ENCODE results near the gene CACNA1B.

DNA sequence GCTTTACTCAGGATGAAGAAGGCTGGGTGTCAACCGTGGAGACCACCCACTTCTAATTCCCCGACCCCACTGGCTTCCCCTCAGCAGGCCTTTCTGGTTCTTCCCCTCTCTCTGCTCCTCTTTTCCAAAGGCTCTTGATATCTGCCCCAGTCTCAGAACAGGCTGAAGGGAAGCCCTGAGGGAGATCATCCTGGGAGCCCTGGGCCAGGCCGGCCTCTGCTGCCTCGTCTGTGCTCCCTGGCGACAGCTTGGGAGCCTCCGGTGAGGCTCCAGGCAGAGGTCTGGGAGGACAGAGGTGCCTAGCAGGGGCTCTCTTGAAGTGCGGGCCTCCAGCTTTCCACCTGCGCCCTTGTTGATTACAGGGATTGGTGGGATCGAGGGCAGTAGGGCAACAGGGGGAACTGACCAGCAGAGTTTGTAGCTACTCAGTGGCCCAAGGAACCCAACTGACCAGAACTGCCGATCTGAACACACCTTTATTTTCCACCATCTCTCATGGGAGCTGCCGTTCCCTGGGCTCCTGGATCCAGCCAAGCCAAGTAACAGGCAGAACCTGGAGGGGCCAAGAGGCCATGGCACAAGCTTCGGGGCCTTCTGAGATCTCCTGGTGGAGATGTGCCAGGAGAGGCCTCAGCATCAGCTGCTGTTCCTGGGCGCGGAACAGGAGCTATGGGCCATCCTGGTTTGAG lies 198.5 kb downstream of the CACNA1B start:
- TF ChIP-seq EP300 (IDR thresholded peaks at IDR 0.05): no peak
- TF ChIP-seq, protein P1, sequence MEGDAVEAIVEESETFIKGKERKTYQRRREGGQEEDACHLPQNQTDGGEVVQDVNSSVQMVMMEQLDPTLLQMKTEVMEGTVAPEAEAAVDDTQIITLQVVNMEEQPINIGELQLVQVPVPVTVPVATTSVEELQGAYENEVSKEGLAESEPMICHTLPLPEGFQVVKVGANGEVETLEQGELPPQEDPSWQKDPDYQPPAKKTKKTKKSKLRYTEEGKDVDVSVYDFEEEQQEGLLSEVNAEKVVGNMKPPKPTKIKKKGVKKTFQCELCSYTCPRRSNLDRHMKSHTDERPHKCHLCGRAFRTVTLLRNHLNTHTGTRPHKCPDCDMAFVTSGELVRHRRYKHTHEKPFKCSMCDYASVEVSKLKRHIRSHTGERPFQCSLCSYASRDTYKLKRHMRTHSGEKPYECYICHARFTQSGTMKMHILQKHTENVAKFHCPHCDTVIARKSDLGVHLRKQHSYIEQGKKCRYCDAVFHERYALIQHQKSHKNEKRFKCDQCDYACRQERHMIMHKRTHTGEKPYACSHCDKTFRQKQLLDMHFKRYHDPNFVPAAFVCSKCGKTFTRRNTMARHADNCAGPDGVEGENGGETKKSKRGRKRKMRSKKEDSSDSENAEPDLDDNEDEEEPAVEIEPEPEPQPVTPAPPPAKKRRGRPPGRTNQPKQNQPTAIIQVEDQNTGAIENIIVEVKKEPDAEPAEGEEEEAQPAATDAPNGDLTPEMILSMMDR (IDR thresholded peaks at IDR 0.05): no peak
- no peak for TF ChIP-seq POLR2A (IDR thresholded peaks at IDR 0.05)
- TF ChIP-seq POLR2AphosphoS5 (IDR thresholded peaks at IDR 0.05): no peak

Measured in upper lobe of left lung (tissue), 4 donors.